H1 (cell line): ENCODE results near the gene RILPL2.

Source experiments
- ATF2 ChIP-seq: IDR thresholded peaks from 2 replicates; pipeline ENCODE4 v1.6.1; 2012; ENCODE audit warnings: low read length, inconsistent platforms
- ATF3 ChIP-seq: IDR thresholded peaks from 2 replicates; pipeline ENCODE4 v1.6.1; 2011; ENCODE audit warnings: low read depth, mild to moderate bottlenecking, low read length; ENCODE audit not compliant: insufficient read depth
- CEBPB ChIP-seq: IDR thresholded peaks from 2 replicates; pipeline ENCODE4 v1.6.1; 2012; ENCODE audit warnings: low read depth, low read length
- CHD2 ChIP-seq: IDR thresholded peaks from 2 replicates; pipeline ENCODE4 v1.6.1; 2012; ENCODE audit warnings: low read length, improper control_type of control experiment
- CREB1 ChIP-seq: IDR thresholded peaks from 2 replicates; pipeline ENCODE4 v1.6.1; 2012; ENCODE audit warnings: inconsistent platforms
- CTCF ChIP-seq, 3 experiments: IDR thresholded peaks; 1 replicate in 2 of 3; 2 replicates in 1 of 3; pipeline versions ENCODE4 v1.5.1 to v1.6.1; 2011; ENCODE audit warnings: low read length in 3 of 3, mild to moderate bottlenecking in 3 of 3, inconsistent platforms in 2 of 3, low read depth in 1 of 3, moderate library complexity in 1 of 3; ENCODE audit not compliant: insufficient read depth in 1 of 3; ENCODE audit errors: control extremely low read depth in 1 of 3
- EZH2 ChIP-seq: fragments of 200-600 bp; sonication (generic); IDR thresholded peaks from 2 replicates; pipeline ENCODE4 v1.7.1; 2012; ENCODE audit warnings: low read depth, mild to moderate bottlenecking, moderate library complexity, low read length, inconsistent platforms; ENCODE audit not compliant: severe bottlenecking
- MAX ChIP-seq: IDR thresholded peaks from 2 replicates; pipeline ENCODE4 v1.6.1; 2012; ENCODE audit warnings: inconsistent platforms
- RFX5 ChIP-seq: IDR thresholded peaks from 2 replicates; pipeline ENCODE4 v1.6.1; 2011; ENCODE audit warnings: low read depth, low read length, improper control_type of control experiment, borderline replicate concordance
- SP1 ChIP-seq: IDR thresholded peaks from 2 replicates; pipeline ENCODE4 v1.6.1; 2011; ENCODE audit warnings: low read depth, low read length
- SP2 ChIP-seq: IDR thresholded peaks from 2 replicates; pipeline ENCODE4 v1.6.1; 2012; ENCODE audit warnings: mild to moderate bottlenecking, low read length, inconsistent platforms
- SRF ChIP-seq: IDR thresholded peaks from 2 replicates; pipeline ENCODE4 v1.6.1; 2011; ENCODE audit warnings: mild to moderate bottlenecking, low read depth, low read length, moderate library complexity

GRCh38 chr12:123468786-123469185, 32.3 kb upstream of the RILPL2 start:
- TF ChIP-seq SP2, result no peak
- TF ChIP-seq CTCF (IDR thresholded peaks at IDR 0.05; ENCODE audit: control extremely low read depth in 1 of 3, insufficient read depth in 1 of 3, low read depth in 1 of 3, low read length in 3 of 3), result peak in 2 of 3 experiments; percentile 11 to 14; a peak in 1 of 4 replicates
- no peak for TF ChIP-seq SP1
- no peak for TF ChIP-seq ATF3
- no peak for TF ChIP-seq MAX
- TF ChIP-seq ATF2, result no peak
- TF ChIP-seq RFX5, result no peak
- no peak for TF ChIP-seq CHD2
- TF ChIP-seq SRF, result no peak
- no peak for TF ChIP-seq CREB1
- no peak for TF ChIP-seq CEBPB
- no peak for TF ChIP-seq EZH2
